Spinal cord (tissue), 10 donors: ENCODE measurements around the gene SCAI. TPM values are rescaled to one million over a fixed set of nuclear protein-coding genes. Genes with fewer than 3 reads are reported as not detected.
"Not testable (repeated sequence)": the region's sequence is repeated elsewhere in the genome, so short reads cannot be mapped to it uniquely, and the experiment has no call there.

ENCODE experiments used
- DNase-seq, 6 donors: peaks; one replicate each; pipeline versions ENCODE4 v3.0.0 to v3.0.0-alpha.2; 2013 to 2015; ENCODE audit warnings: low spot score in 6 of 6, low read depth in 4 of 6
- H3K27ac ChIP-seq: one replicate; pipeline ENCODE4 v1.5.1; 2013; ENCODE audit warnings: low read depth, low read length, control low read depth
- H3K27me3 ChIP-seq: one replicate; pipeline ENCODE4 v1.6.1; 2013; ENCODE audit warnings: low read length; ENCODE audit not compliant: control insufficient read depth, insufficient read depth
- H3K36me3 ChIP-seq: one replicate; pipeline ENCODE4 v1.6.1; 2013; ENCODE audit warnings: low read length; ENCODE audit not compliant: control insufficient read depth, insufficient read depth
- H3K4me1 ChIP-seq: one replicate; pipeline ENCODE4 v1.6.1; 2013; ENCODE audit warnings: low read length; ENCODE audit not compliant: control insufficient read depth, insufficient read depth
- H3K4me3 ChIP-seq: one replicate; pipeline ENCODE4 v1.5.1; 2013; ENCODE audit warnings: low read depth, low read length, control low read depth
- H3K9me3 ChIP-seq: one replicate; pipeline ENCODE4 v1.6.1; 2013; ENCODE audit warnings: low read length; ENCODE audit not compliant: control insufficient read depth, insufficient read depth
- WGBS: methylation state at CpG from one replicate; pipeline ENCODE4 v1.1.5; 2013; ENCODE audit warnings: missing lambda C conversion rate; ENCODE audit not compliant: insufficient coverage; 5-methylcytosine and 5-hydroxymethylcytosine counted together
- polyA plus RNA-seq, 2 donors: library from polyadenylated mRNA; unstranded; fragments of 120-200 nt; gene quantifications; one replicate each; pipeline ENCODE4 v1.2.1, GENCODE V29; 2013; ENCODE audit not compliant: insufficient read length in 2 of 2
- total RNA-seq, 2 donors: library from RNA; depleted of rRNA in 1 of 2; stranded (reverse); fragments of 120-200 nt in 1 of 2; fragments of >200 nt in 1 of 2; gene quantifications; one replicate each; pipeline versions ENCODE4 v1.2.3 to v1.2.4, GENCODE V29; 2013 to 2014
- donor health status: healthy.

SCAI gene
- total and polyA plus RNA-seq, 4 donors = 11.7 to 36.6 (median 16.0) TPM

GRCh38 chr9:125177888-125178287 lies 34.6 kb upstream of the SCAI start:
- H3K36me3 ChIP-seq = peaks cover 8% of the 10 kb centered on the region
- no peaks in the 10 kb centered on the region for H3K4me1 ChIP-seq
- no peaks in the 10 kb centered on the region for H3K9me3 ChIP-seq
- no peaks in the 10 kb centered on the region for H3K27me3 ChIP-seq
- no peak overlapping the region for H3K4me3 ChIP-seq
- no CpG with 5 or more reads among the region's 1 CpG for WGBS
- no peak for DNase-seq
- no peak overlapping the region for H3K27ac ChIP-seq

GRCh38 chr9:125176636-125177035 lies 33.3 kb upstream of the SCAI start:
- Histone ChIP-seq H3K27me3 (no peaks in the 10 kb centered on the region), H3K4me3 (no peak overlapping the region), H3K27ac (peak overlapping the region; percentile 33), H3K4me1 (no peaks in the 10 kb centered on the region), H3K36me3 (peaks cover 8% of the 10 kb centered on the region), H3K9me3 (no peaks in the 10 kb centered on the region)
- WGBS = no CpG with 5 or more reads among the region's 3 CpGs
- no peak for DNase-seq

GRCh38 chr9:125172031-125172755 lies 28.9 kb upstream of the SCAI start:
- no peaks in the 10 kb centered on the region for H3K9me3 ChIP-seq
- no peaks in the 10 kb centered on the region for H3K27me3 ChIP-seq
- peaks cover 20% of the 10 kb centered on the region for H3K36me3 ChIP-seq
- 83% methylated on average over 5 of the region's 6 CpGs for WGBS
- DNase-seq = no peak
- no peak overlapping the region for H3K27ac ChIP-seq
- H3K4me3 ChIP-seq = no peak overlapping the region
- no peaks in the 10 kb centered on the region for H3K4me1 ChIP-seq

GRCh38 chr9:125169895-125170294 lies 26.6 kb upstream of the SCAI start:
- no peak for DNase-seq
- H3K27ac ChIP-seq = no peak overlapping the region
- H3K36me3 ChIP-seq = peaks cover 24% of the 10 kb centered on the region
- no peaks in the 10 kb centered on the region for H3K27me3 ChIP-seq
- H3K4me1 ChIP-seq = no peaks in the 10 kb centered on the region
- no peak overlapping the region for H3K4me3 ChIP-seq
- H3K9me3 ChIP-seq = no peaks in the 10 kb centered on the region

GRCh38 chr9:125166762-125167161 lies 23.4 kb upstream of the SCAI start:
- H3K36me3 ChIP-seq = peaks cover 21% of the 10 kb centered on the region
- no peaks in the 10 kb centered on the region for H3K27me3 ChIP-seq
- no peaks in the 10 kb centered on the region for H3K9me3 ChIP-seq
- no peak for DNase-seq
- WGBS = no CpG with 5 or more reads among the region's 2 CpGs
- no peak overlapping the region for H3K27ac ChIP-seq
- no peaks in the 10 kb centered on the region for H3K4me1 ChIP-seq
- no peak overlapping the region for H3K4me3 ChIP-seq

GRCh38 chr9:125162891-125163290 lies 19.6 kb upstream of the SCAI start:
- not testable (repeated sequence) for DNase-seq, H3K27ac ChIP-seq, H3K27me3 ChIP-seq, H3K4me1 ChIP-seq, H3K4me3 ChIP-seq, H3K9me3 ChIP-seq
- H3K36me3 ChIP-seq = peaks cover 13% of the 10 kb centered on the region
- 96% methylated on average over 4 of the region's 6 CpGs for WGBS

GRCh38 chr9:125161284-125161918 lies 18.1 kb upstream of the SCAI start:
- Histone ChIP-seq H3K9me3 (no peaks in the 10 kb centered on the region), H3K27ac (no peak overlapping the region), H3K27me3 (no peaks in the 10 kb centered on the region), H3K36me3 (peaks cover 16% of the 10 kb centered on the region), H3K4me1 (no peaks in the 10 kb centered on the region), H3K4me3 (no peak overlapping the region)
- 100% methylated on average over 1 of the region's 3 CpGs for WGBS
- DNase-seq = no peak

- H3K36me3 ChIP-seq = peaks cover 14% of the 10 kb centered on the region
- H3K4me1 ChIP-seq = no peaks in the 10 kb centered on the region
- no peaks in the 10 kb centered on the region for H3K9me3 ChIP-seq
- no peak for DNase-seq
- no peaks in the 10 kb centered on the region for H3K27me3 ChIP-seq
- no peak overlapping the region for H3K27ac ChIP-seq
- H3K4me3 ChIP-seq = no peak overlapping the region
Measured at GRCh38 chr9:125160750-125161149, 17.4 kb upstream of the SCAI start.

GRCh38 chr9:125156551-125156950 lies 13.2 kb upstream of the SCAI start:
- no peak for DNase-seq
- no CpG with 5 or more reads among the region's 2 CpGs for WGBS
- peaks cover 27% of the 10 kb centered on the region for H3K36me3 ChIP-seq

GRCh38 chr9:125153712-125154367 lies 10.5 kb upstream of the SCAI start:
- Histone ChIP-seq H3K27me3 (no peaks in the 10 kb centered on the region), H3K9me3 (no peaks in the 10 kb centered on the region), H3K36me3 (peaks cover 40% of the 10 kb centered on the region), H3K27ac (no peak overlapping the region), H3K4me1 (no peaks in the 10 kb centered on the region), H3K4me3 (no peak overlapping the region)
- peak in 1 of 6 donors; percentile 6 for DNase-seq
- no CpG with 5 or more reads among the region's 4 CpGs for WGBS

More at GRCh38 chr9:125156551-125156950, 13.2 kb upstream of the SCAI start:
- no peak overlapping the region for H3K4me3 ChIP-seq
- no peak overlapping the region for H3K27ac ChIP-seq
- no peaks in the 10 kb centered on the region for H3K9me3 ChIP-seq
- H3K27me3 ChIP-seq = no peaks in the 10 kb centered on the region
- no peaks in the 10 kb centered on the region for H3K4me1 ChIP-seq
